Fibroblast of the conjunctiva (primary cell): ENCODE data around the gene TCAIM.
"Not testable (repeated sequence)": the region's sequence is repeated elsewhere in the genome, so short reads cannot be mapped to it uniquely, and the experiment has no call there.

Experiments
- DNase-seq: peaks from one replicate; pipeline ENCODE4 v3.0.0-alpha.2; 2010; ENCODE audit warnings: low read depth

TCAIM gene

DNA sequence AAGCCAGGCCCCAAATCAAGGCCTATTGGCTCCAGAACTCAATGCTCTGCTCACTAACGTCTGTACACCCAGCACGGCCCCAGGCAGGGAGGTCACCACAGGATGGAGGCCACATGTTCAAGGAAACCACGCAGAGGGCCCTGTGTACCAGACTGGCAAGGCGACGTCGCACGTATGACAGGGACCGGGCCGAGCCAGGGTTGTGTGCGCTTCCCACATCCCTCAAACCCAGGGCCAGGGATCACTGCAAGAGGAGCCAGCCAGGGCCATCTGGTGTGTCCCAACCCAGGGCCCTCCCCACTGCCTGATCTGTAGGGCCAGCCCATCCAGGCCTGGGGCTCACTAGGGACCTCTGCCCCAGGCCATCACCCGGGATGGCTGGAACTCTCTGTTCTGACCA is 76.9 kb downstream of the TCAIM start:
- DNase-seq: no peak

DNA sequence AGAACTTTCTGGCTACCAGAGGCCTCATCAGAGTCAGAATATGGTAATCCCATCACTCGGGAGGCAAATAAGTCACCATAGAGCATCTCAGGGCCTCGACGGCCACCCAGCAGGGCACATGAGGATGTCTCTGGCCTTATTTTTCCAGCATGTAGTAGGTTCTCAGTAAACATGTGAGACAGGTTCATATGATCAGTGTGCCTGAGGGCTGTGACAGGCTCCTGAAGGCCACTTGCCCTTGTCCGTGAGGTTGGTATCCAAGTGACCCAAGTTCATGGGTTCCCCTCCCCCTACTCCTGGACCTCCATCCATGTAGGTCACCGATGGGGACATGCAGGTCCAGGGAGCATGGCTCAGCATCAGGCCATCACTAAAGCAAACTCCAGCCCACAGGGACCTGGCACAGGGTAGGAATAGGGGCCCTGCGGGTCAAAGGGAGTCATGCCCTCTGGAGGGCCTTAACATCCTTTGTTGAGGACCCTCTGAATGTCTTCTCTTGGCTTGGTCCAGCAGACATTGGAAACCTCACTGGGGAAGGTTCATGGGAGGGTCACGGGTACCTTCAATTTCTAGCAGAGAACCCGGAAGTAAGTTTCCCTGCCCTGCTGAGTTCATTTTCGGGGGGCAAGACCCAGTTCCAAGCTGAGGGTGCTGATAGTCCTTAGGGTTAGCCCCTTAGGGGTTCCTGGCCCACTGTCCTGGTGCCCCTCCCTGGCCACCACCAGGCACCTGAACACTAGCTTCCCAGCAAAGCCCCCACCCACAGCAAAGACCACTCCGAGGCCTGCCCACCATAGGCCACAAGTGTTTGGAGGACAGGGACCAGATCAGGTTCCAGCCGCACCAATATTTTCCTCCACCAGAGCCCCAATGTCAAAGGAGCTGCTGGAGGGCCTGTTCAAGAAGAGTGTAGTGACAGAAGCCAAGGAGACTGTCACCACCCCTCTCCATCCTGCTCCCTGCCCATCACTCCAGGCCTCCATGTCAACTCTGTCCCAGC is 77.8 kb downstream of the TCAIM start:
- no peak for DNase-seq

DNA sequence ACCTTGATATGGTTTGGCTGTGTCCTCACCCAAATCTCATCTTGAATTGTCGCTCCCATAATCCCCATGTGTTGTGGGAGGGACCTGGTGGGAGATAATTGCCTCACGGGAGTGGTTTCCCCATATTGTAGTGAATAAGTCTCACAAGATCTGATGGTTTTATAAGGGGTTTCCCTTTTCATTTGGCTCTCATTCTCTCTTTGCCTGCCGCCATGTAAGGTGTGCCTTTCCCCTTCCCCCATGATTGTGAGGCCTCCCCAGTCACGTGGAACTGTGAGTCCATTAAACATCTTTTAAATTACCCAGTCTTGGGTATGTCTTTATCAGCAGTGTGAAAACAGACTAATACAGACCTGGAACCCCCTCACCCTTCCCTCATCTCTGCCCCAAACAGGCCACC is 79.6 kb downstream of the TCAIM start:
- not testable (repeated sequence) for DNase-seq

DNA sequence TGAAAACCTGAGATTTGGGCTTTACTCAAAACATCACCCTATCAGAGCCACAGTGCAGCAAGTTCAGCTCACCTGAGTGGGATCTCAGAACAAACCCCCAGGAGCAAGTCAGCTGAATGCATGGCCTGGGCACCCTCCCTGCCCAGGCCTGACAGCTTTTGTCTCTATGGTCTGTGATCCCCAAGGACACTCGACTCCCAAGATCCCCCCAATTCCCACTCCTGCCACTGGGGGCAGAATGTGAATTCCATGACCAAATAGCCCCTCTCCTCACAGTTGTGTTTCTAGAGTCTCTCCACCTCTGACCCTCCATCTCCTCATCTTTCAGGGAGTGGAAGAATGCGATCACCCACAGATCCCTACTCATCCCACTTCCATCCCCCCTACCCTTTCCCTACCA is 80.0 kb downstream of the TCAIM start:
- no peak for DNase-seq

DNA sequence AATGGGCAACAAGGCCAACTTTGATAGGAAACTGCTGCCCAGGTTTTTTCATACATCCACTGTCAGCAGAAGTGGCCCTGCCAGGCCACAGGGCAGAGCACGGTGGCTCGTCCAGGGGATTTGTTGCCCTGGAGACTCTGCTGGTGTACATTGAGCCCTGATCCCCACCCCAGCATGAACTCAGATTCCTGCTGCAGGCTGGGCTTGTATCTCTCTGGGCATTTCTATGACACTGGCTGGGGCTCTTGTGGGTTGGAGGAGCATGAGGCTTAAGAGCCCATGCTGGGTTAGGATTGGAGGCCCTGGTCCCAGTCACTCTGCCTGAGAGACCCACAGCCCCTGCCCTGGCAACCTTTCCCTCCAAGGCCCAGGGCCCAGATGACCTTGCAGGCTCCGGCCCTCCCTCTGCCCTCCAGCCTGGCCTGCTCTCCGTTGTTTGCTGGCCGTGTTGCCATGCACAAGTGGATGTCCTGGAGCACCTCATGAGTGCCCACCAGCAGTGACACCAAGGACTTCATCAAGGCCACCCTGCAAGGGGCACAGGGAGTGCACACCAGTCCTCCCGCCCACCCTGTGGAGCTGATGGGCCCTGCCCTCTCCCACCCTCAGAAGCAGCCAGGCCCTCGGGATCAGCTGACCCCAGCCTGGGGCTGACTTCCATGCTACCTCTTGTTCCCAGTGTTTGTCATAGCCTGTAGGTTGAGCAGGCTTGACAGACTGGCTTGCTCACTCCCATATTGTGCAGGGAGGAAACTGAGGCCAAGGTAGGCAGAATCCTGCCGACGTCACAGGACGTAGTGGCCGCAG is 80.8 kb downstream of the TCAIM start:
- no peak for DNase-seq

DNA sequence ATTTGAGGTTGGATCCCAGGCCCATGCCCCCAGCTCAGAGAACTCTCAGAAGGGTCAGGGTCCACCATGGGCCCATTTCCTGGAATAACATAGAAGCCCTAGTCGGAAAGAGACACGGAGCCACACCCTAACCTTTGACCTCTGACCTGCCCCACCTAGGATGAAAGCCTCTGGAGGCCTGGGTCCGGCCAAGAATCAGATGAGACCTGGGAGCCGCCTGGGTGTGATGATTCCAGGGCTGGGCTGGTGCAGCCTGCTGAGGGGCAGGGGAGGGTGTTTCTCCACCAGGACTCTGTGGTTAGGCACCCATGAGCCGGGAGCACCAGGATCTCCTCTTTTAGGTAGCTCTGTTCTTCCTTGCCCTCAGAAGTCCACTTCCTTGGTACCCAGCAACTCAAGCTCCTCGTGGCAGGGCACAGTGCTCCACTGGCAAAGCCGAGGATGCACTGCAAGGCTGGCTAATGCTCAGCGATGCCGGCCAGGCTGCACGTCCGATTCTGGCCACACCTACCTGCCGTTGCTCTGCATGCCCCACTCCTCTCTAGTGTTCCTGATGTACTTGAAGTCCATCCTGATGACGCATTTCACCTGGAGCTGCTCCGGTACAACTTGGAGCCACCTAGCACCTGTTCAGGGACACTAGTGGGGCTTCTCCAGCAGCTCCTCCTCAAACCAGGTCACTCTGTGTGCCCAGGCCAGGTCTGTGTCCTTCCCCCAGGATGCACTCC is 81.5 kb downstream of the TCAIM start:
- DNase-seq: no peak

DNA sequence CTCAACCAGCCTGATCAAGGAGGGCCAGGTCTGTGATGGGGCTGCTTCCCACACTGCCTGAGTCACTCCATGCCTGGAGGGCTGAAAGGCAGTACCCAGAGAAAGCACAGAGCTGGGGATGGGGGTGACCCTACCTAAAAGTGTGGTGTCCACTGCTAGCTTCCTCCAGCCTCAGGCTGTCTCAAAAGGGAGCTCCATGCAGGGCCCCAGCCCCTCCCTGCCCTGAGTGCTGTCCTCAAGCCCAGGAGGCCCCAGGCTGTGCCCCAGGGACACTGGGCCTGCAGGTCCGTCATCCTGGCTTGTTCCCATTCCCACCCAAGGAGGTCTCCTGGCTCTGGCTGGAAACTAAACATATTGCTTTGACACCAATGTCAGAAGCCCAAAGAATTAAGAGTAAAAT is 82.1 kb downstream of the TCAIM start:
- DNase-seq: no peak

DNA sequence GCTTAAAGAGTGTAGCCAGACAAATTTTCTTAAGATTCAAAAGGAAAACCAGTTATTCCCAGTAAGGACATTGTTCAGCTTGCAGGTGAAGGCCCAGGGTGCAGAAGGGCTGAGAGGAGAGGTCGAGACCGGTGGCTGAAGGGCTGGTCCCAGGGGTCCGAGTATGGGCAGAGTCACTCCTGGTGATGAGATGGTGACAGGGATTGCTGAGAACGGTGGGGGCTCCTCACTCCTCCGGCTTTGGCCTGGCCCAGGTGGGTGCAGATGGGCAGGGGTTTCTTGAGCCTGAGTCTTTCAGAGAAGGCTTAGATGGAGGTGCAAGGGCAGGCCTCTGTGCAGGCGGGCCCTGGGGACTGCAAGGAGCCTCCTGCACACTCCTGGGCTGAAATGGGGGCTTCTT is 82.7 kb downstream of the TCAIM start:
- no peak for DNase-seq

DNA sequence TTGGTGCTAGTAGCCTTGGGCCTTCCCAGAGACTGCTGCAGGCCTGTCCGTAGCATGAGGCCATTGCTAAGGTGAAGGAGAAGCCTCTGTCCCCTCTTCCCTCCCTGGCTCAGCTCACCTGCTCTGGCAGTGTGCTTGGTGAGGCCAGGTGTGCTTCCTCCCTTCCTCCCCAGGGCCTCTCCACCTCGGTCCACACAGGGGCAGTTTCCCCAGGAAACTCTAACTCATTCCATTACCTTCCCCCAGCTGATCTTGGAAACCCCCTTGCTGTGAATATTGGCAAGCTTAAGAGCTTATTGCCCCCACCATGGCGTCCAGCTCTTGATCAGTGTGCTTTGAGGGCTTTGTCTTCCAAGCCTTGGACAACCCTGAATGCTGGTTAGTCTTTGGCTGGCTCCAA is 86.2 kb downstream of the TCAIM start:
- DNase-seq: no peak

DNA sequence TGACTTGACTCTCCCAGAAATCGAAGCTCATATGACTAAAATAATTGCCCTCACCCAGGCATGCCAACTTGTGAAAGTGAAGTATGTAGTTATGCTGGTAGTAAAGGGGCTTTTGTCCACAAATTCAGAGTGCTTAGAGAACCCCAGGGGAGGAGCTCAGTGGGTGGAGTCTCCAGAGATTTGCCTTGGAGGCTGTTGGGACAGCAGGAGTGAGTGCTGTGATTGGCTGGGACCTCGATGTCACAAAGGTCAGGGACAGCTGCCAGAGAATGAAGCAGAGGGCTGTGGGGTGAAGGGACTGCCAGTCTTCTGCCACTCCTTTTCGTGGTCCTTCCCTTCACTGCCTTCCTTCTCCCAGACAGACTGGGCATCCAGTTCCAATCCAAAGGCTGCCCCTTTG is 89.1 kb downstream of the TCAIM start:
- no peak for DNase-seq

DNA sequence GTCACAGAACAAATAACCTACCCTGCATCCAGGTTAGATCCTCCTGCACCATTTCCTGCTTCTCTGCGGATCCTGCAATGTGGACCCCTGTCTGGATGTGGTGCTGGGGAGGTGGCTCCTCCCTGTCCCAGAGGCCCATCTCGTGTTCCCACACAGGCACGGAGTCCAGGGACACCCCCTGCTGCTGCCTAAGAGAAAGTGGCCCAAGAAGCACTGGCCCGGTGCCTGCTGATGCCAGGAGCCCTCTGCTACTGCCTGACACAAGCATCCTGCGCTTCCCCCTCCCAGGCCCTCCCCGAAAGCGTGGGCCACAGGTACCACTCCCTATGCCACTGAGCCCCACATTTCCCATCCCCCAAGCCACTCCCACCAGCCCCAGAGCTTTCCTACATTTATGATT is 90.3 kb downstream of the TCAIM start:
- DNase-seq: no peak

DNA sequence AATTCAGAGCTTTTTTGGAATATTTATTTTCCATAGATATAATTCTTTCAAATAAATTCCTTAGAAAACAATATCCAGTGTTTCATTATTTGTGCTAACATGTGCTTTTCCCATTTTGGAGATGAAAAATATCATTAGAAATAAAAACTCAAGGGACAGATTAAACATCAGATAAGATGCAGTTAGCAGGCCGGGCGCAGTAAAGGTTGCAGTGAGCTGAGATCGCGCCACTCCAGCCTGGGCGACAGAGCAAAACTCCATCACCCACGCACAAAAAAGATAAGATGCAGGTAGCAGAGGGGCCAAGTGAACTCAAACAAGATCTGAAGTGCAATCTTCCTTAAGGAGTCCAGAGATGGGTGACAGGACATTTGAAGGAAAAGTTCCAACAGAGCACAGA is 90.9 kb downstream of the TCAIM start:
- DNase-seq: no peak

DNA sequence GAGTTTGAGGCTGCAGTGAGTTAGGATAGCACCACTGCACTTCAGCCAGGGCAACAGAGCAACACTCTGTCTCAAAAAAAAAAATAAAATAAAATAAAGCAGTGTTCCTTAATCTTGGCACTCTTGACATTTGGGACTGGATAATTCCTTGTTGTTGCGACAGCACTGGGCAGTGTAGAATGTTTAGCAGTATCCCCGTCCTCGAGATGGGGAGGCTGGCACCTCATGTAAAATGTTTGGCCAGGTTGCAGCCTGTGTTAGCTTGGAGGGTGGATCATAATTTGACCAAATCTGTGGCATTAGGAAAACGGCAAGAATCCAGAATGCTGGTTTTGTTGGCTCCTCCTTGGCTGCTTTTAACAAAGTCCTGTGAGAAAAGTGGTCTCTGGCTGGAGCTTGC is 91.9 kb downstream of the TCAIM start:
- no peak for DNase-seq

DNA sequence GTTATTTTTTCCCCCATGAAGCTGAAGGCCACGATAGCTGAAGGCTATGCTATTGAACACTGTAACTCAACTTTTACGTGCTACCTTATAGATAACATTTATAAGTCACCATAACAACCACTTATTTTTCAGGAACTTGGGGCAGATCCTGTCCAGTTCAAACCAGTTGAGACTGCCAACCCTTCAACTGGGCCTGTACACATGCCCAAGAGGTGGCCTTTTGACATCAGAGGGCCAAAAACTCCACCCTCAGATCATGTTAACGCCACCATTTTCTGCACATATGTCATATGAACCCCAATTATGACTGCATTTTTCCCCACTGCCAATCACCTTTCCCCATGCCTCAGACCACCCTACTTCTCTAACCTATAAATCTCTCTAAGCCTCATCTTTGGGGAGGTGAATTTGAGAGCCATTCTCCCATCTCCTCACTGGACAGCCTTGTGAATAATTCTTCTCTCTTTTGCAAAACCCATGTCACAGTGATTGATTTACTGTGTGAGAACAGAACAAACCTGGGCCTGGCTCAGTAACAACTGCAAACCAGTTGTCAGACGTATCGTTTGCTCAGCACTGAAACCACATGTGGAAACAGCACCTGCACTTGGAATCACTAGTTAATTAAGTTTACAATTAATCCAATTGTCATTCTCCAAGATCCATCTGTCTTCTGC is 96.4 kb downstream of the TCAIM start:
- no peak for DNase-seq

DNA sequence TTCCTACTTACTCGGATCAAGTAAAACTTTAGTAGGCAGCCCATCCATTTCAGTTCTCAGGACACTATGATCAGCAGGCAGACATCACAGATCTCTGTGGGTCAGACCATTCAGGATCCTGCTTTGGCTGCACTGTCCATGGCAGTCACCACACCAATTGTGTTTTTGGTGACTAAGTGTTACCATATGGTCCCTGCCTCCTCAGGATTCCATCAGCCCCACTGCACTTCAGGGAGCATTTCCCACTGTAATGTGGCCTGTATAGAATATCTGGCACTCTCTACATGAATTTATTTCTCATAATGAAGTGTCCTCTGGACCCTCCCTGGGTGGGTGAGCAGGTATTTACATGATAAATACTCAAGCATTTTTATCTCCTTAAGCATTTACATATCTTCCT is 97.6 kb downstream of the TCAIM start:
- no peak for DNase-seq

DNA sequence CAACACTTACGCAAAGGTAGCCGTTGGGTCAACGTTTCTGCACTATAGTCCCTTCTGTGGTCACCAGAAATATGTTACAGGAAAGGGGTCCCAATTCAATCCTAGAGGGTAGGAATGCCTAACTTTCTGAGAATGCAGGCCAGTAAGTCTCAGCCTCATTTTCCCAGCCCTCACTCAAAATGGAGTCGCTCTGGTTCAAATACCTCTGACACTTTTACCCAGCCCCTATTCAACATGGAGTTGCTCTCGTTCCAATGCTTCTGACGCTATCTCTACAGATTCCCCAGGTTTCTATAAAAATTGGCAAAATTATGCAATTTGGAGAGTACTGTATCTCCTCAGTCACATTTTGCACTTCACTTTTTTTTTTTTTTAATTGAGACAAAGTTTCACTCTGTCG is 99.2 kb downstream of the TCAIM start:
- no peak for DNase-seq

DNA sequence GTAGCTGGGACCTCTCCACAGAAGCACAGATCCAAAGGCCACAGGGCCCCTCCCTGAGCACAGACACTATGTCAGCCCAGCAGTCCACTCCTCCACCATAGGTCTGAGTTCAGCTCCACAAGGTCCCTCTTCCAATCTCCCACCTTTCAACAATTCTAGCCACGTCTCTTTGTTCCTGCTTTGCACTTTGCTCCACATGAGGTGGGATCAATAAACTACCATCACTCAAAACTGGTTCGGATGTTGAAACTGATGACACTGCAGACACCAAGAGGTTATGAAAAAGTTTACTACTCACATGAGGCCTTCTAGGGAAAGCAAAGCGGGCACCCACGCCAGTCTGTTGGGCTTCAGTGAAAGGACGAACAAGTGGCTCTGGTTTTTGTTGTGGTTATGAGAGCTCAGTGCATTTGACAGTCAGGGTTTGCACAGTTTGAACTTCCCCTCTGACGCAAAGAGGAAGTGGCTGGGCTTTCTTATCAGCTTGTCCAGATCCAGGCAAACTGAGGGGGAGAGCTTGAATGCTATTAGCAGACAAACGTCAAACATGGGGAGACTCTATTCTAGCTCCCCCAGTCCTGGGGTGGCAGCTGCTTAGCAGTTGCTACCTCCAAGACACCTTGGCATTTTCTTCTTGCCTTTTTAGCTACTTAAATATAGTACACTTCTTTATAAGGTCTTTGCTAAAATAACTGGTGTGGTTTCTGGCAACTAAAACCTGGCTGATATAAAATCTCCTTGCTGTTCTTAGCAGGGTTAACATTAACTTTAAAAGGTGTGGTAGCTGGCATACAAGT is 101.1 kb downstream of the TCAIM start:
- no peak for DNase-seq

DNA sequence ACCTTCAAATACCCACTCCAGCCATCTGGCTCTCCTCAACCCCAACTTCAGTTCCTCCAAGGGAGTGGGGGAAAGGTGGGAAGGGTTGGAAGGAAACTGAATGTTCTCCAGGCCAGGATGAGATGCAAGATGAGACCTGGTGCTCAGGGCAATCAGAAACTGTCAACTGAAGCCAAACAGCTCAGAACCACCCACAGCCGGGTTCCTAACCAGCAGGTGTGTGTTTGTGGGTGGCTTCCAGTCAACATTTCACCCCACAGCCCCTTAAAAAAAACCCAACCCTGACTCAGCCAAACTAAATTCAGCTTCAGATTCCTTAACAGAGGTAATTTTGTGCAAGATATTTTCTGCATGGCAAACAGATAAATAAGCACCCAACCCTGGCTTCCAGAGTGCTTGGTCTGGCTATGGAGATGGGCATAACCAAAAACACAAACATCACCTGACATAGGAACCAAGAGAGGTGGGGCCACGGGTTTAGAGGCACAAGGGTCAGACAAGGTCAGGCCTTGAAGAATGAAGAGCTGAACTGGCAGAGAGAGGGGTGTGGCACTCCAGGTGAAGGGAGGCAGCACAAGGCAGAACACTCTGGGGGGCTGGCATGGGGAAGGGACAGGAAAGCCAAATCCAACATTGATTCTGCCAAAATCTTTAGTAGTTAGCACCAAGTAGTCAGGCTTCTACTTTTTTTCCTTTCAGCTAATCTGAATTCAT is 104.2 kb downstream of the TCAIM start:
- DNase-seq: no peak

DNA sequence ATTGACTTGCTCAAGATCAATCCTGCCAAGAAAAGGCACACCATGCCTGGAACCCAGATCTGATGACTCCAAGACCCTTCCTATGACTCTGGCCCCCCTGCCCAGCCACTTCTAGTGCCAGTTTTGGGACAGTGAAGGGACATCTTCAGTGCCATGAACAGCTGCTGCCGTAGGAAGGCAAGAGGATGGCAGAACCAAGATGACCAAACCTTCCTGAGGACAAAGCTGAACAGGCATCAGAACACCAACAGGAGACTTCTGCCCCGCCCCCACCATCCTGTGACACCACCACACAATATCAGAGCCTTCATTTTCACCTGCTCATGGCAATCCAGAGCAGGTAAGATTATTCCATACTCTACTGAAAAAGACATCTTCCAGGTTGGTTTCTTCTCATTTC is 105.9 kb downstream of the TCAIM start:
- DNase-seq: no peak

DNA sequence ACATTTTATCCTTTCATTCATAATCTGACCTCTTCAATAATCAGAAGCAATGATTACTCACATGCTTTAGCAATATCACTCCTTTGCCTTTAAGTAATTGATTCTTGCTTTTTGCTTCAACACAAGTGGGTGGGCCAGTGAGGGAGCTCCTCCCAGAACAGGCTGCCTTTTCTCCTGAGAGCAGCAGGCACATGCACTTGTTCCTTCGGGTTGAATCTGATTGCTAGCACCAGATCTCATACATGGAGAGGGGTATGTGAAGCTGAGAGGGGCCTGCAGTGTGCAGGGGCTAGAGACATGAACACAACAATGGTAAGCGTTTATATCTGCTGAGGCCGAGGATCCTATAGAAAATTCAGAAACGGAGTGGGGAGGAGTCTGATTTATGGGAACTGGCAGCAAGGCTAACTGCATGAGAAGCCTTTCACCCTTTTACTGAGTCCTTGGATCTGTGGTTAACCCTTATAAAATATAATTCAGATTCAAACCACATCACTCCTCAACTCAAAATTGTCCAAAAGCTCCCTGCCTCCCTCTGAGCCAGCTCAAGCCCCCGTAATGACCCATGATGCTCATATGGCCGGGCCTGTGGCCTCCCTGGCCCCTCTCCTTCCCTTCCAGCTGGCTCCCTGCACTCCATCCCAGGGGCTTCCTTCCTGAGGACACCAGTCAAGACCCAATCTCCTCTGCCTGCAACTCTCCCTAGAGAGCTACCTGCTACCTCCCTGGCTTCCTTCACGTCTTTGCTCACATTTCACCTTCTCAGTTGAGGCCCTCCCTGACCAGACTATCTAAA is 106.5 kb downstream of the TCAIM start:
- DNase-seq: no peak
